Endothelial cell of umbilical vein (primary cell): Measurements from ENCODE around the gene CMTM8. TPM values are rescaled to one million over a fixed set of nuclear protein-coding genes. Genes with fewer than 3 reads are reported as not detected.

Experiments
- BruUV-seq: library from RNA; stranded (reverse); fragments of 400-500 nt; replicated peaks from 2 replicates; lab custom pipeline; 2021; lab: Mats Ljungman, UMichigan
- CTCF ChIA-PET: fragments of 300-600, 350-600 bp; sonication (Branson Sonifier 250); formaldehyde crosslinking; loops from one replicate; lab custom pipeline; 2021; ENCODE audit warnings: antibody characterized with exemption, inconsistent platforms; lab: Charles Lee
- POLR2A ChIA-PET: fragments of 300-600, 350-600 bp; sonication (Branson Sonifier 250); formaldehyde crosslinking; loops from one replicate; lab custom pipeline; 2021; ENCODE audit warnings: antibody characterized with exemption, inconsistent platforms; lab: Charles Lee
- DNase-seq: peaks from one replicate; pipeline ENCODE4 v3.0.0-alpha.2; 2011; ENCODE audit warnings: low read depth, low spot score
- FAIRE-seq: peaks from 2 replicates; lab custom pipeline; 2011; peaks lifted over from hg19 to GRCh38; lab: Jason Lieb, UNC
- H2AFZ ChIP-seq: 2 replicates; pipeline ENCODE4 v1.6.0; 2012; ENCODE audit warnings: low read depth, low read length, control low read depth, inconsistent platforms
- H3K27ac ChIP-seq: 2 replicates; pipeline ENCODE4 v1.5.1; 2011; ENCODE audit warnings: low read depth, mild to moderate bottlenecking, control low read depth, low read length, moderate library complexity; ENCODE audit not compliant: insufficient read depth
- H3K27me3 ChIP-seq, 2 experiments: 2 replicates each; pipeline versions ENCODE4 v1.6.0 to v1.6.1; 2011; ENCODE audit warnings: low read length in 2 of 2, mixed read lengths in 1 of 2; ENCODE audit not compliant: control insufficient read depth in 2 of 2, insufficient read depth in 2 of 2
- H3K36me3 ChIP-seq, 2 experiments: 2 replicates in 1 of 2; 3 replicates in 1 of 2; pipeline ENCODE4 v1.5.1; 2011; ENCODE audit warnings: low read length in 2 of 2, mild to moderate bottlenecking in 1 of 2, moderate library complexity in 1 of 2; ENCODE audit not compliant: control insufficient read depth in 2 of 2, insufficient read depth in 2 of 2; ENCODE audit errors: extremely low read depth in 1 of 2
- H3K4me1 ChIP-seq: 3 replicates; pipeline ENCODE4 v1.5.1; 2011; ENCODE audit warnings: mild to moderate bottlenecking, low read length; ENCODE audit not compliant: control insufficient read depth, insufficient read depth; ENCODE audit errors: extremely low read depth
- H3K4me2 ChIP-seq: 2 replicates; pipeline ENCODE4 v1.6.1; 2011; ENCODE audit warnings: low read length, control low read depth, mixed read lengths; ENCODE audit not compliant: insufficient read depth
- H3K4me3 ChIP-seq, 3 experiments: fragments of 200-600 bp in 1 of 3; sonication (generic), shearing (Covaris generic) in 1 of 3; replicated peaks in 1 of 3; 2 replicates each; pipeline ENCODE4 v1.5.1; 2011 to 2016; ENCODE audit warnings: control low read depth in 3 of 3, low read length in 3 of 3, mild to moderate bottlenecking in 2 of 3, inconsistent platforms in 1 of 3, low read depth in 1 of 3, moderate library complexity in 1 of 3; ENCODE audit not compliant: insufficient read depth in 1 of 3
- H3K79me2 ChIP-seq: 2 replicates; pipeline ENCODE4 v1.6.0; 2012; ENCODE audit warnings: low read length, inconsistent platforms; ENCODE audit not compliant: control insufficient read depth, insufficient read depth
- H3K9ac ChIP-seq: replicated peaks from 2 replicates; pipeline ENCODE3; 2011; ENCODE audit warnings: low read length, control low read depth; ENCODE audit not compliant: insufficient read depth; ENCODE audit errors: extremely low read depth
- H3K9me1 ChIP-seq: replicated peaks from 3 replicates; pipeline ENCODE4 v1.6.0; 2011; ENCODE audit warnings: mild to moderate bottlenecking, low read length; ENCODE audit not compliant: control insufficient read depth, insufficient read depth; ENCODE audit errors: extremely low read depth
- H3K9me3 ChIP-seq: replicated peaks from 2 replicates; pipeline ENCODE4 v1.5.1; 2012; ENCODE audit warnings: low read length, inconsistent platforms; ENCODE audit not compliant: control insufficient read depth, insufficient read depth
- H4K20me1 ChIP-seq: replicated peaks from 2 replicates; pipeline ENCODE3; 2011; ENCODE audit warnings: mild to moderate bottlenecking, low read length; ENCODE audit not compliant: control insufficient read depth, insufficient read depth; ENCODE audit errors: extremely low read depth
- EZH2 ChIP-seq: IDR thresholded peaks from 2 replicates; pipeline ENCODE4 v1.6.1; 2012; ENCODE audit warnings: borderline replicate concordance, low read depth, mild to moderate bottlenecking, moderate library complexity, low read length, inconsistent platforms; ENCODE audit not compliant: severe bottlenecking
- GATA2 ChIP-seq: IDR thresholded peaks from 2 replicates; pipeline ENCODE4 v1.7.0; 2011; ENCODE audit warnings: low read depth, mild to moderate bottlenecking, moderate library complexity, mixed read lengths, low read length; ENCODE audit not compliant: insufficient read length, insufficient read depth
- JUN ChIP-seq: IDR thresholded peaks from 2 replicates; pipeline ENCODE4 v1.6.1; 2011; ENCODE audit warnings: borderline replicate concordance, low read depth; ENCODE audit not compliant: insufficient read length, insufficient read depth
- MAX ChIP-seq: IDR thresholded peaks from 2 replicates; pipeline ENCODE4 v1.6.1; 2011; ENCODE audit not compliant: insufficient read depth, insufficient read length
- MYC ChIP-seq: IDR thresholded peaks from one replicate; pipeline ENCODE4 v1.6.1; 2011; ENCODE audit warnings: mild to moderate bottlenecking, low read depth, low read length
- POLR2A ChIP-seq: IDR thresholded peaks from 2 replicates; pipeline ENCODE4 v1.6.1; 2012; ENCODE audit warnings: low read depth, mild to moderate bottlenecking, control low read depth, low read length
- POLR2AphosphoS5 ChIP-seq: IDR thresholded peaks from 2 replicates; pipeline ENCODE4 v1.6.1; 2012; ENCODE audit warnings: low read depth, mild to moderate bottlenecking, control low read depth, low read length, moderate library complexity; ENCODE audit not compliant: insufficient read depth
- dilution Hi-C: fragments of 300-500 bp; cut with MboI; formaldehyde crosslinking; loops from one replicate; pipeline ENCODE4 v1.15.0; 2019; ENCODE audit warnings: low sequenced_read_pairs; ENCODE audit not compliant: extremely low pct_ligation_motif_present
- intact Hi-C: fragments of 100-400 bp; cut with micrococcal nuclease; formaldehyde crosslinking; loops from one replicate; pipeline ENCODE4 v1.10.0; 2022
- polyA plus RNA-seq, 4 experiments: library from polyadenylated mRNA; depleted of rRNA in 3 of 4; stranded (reverse) in 3 of 4; unstranded in 1 of 4; fragments of >200 nt; gene quantifications; 2 replicates each; pipeline versions ENCODE4 v1.2.1 to v1.2.3, GENCODE V29; 2011 to 2012; ENCODE audit warnings: missing spikeins in 1 of 4
- total RNA-seq: library from RNA; stranded (reverse); gene quantifications from 2 replicates; pipeline ENCODE4 v1.2.3, GENCODE V29; 2021

Gene CMTM8
- total and polyA plus RNA-seq, 2 donors (not counting 3 experiments of a cell fraction or from before 2014, with no cell fraction given): 7.3 to 11.9 TPM

- BruUV-seq: no TSS peak
- Histone ChIP-seq H3K9me1 (no peaks in the 10 kb centered on the region), H3K9ac (no peak overlapping the region), H3K27ac (no peak overlapping the region), H3K4me3 (no peak overlapping the region), H3K4me1 (no peaks in the 10 kb centered on the region), H2AFZ (no peak overlapping the region), H3K27me3 (no peaks in the 10 kb centered on the region), H4K20me1 (no peaks in the 10 kb centered on the region), H3K4me2 (no peak overlapping the region), H3K79me2 (no peaks in the 10 kb centered on the region), H3K9me3 (no peaks in the 10 kb centered on the region), H3K36me3 (no peaks in the 10 kb centered on the region)
- ChIA-PET CTCF (interaction anchor here (0.8 to 1.5 kb wide), 3 partner anchors 10 to 72 kb away, joined by 3 to 4 read pairs (median 3); no protein-coding TSS in a partner anchor), POLR2A (no interaction called here)
- no peak for TF ChIP-seq JUN
- no peak for TF ChIP-seq GATA2
- TF ChIP-seq MYC: no peak
- TF ChIP-seq MAX: no peak
- TF ChIP-seq POLR2A: no peak
- no peak for TF ChIP-seq POLR2AphosphoS5
- FAIRE-seq (no peak), DNase-seq (no peak)
- intact Hi-C loops: no loop called here
- dilution Hi-C loops: no loop called here
Measured at GRCh38 chr3:32262201-32262600, 23.7 kb downstream of the CMTM8 start.

GRCh38 chr3:32274306-32274705 is 35.8 kb downstream of the CMTM8 start:
- dilution Hi-C loops: no loop called here
- no peak overlapping the region for H2AFZ ChIP-seq
- POLR2A ChIA-PET: no interaction called here
- H3K4me2 ChIP-seq: no peak overlapping the region
- no peaks in the 10 kb centered on the region for H4K20me1 ChIP-seq
- DNase-seq (no peak), FAIRE-seq (no peak)
- no peaks in the 10 kb centered on the region for H3K36me3 ChIP-seq
- no TSS peak for BruUV-seq
- intact Hi-C loops: no loop called here
- H3K27me3 ChIP-seq: no peaks in the 10 kb centered on the region
- H3K9me1 ChIP-seq: no peaks in the 10 kb centered on the region
- CTCF ChIA-PET: interaction anchor here (1.3 kb wide), 1 partner anchor 21 kb away, joined by 3 read pairs; no protein-coding TSS in a partner anchor
- H3K27ac ChIP-seq: no peak overlapping the region
- H3K4me3 ChIP-seq: no peak overlapping the region
- TF ChIP-seq GATA2 (no peak), EZH2 (no peak), JUN (no peak)
- no peaks in the 10 kb centered on the region for H3K9me3 ChIP-seq
- H3K79me2 ChIP-seq: no peaks in the 10 kb centered on the region
- H3K4me1 ChIP-seq: peaks cover 9% of the 10 kb centered on the region
- H3K9ac ChIP-seq: no peak overlapping the region
